ENCODE data around the gene TTYH3. TPM values are rescaled to one million over a fixed set of nuclear protein-coding genes. Genes with fewer than 3 reads are reported as not detected.
"Not testable (repeated sequence)": the region's sequence is repeated elsewhere in the genome, so short reads cannot be mapped to it uniquely, and the experiment has no call there.

The TTYH3 gene
- total RNA-seq, 1 experiment from 2014 or later: 278 TPM

GRCh38 chr7:2675256-2675764 lies 43.5 kb downstream of the TTYH3 start:
- Histone ChIP-seq H3K9me3 (ENCODE audit: control insufficient read depth, insufficient read depth, low read depth, low read length) (no peaks in the 10 kb centered on the region), H3K27ac (ENCODE audit: low read length) (no peak overlapping the region), H3K27me3 (ENCODE audit: control insufficient read depth, insufficient read depth, low read length) (no peaks in the 10 kb centered on the region), H3K4me1 (ENCODE audit: control insufficient read depth, insufficient read depth, low read length) (no peaks in the 10 kb centered on the region), H3K4me3 (ENCODE audit: low read depth in 2 of 2, low read length in 2 of 2) (no peak overlapping the region), H3K36me3 (ENCODE audit: control insufficient read depth, insufficient read depth, low read length) (no peaks in the 10 kb centered on the region)
- ATAC-seq (no peak), DNase-seq (ENCODE audit: low read depth, low spot score) (no peak)
- POLR2A ChIA-PET: interaction anchor here (0.6 to 0.7 kb wide), 3 partner anchors 23 to 180 kb away, joined by 3 to 5 read pairs (median 3); no protein-coding TSS in a partner anchor
- TF ChIP-seq POLR2AphosphoS5 (IDR thresholded peaks at IDR 0.05; ENCODE audit: low read depth, low read length) (no peak), TCF7L2 (IDR thresholded peaks at IDR 0.05; ENCODE audit: low read depth, low read length) (no peak), SIN3A (IDR thresholded peaks at IDR 0.05; ENCODE audit: borderline replicate concordance, insufficient read depth, low read depth, low read length) (no peak), REST (IDR thresholded peaks at IDR 0.05; ENCODE audit: insufficient read depth in 1 of 2, low read depth in 2 of 2, low read length in 1 of 2) (no peak)
- TF ChIP-seq, protein P1, sequence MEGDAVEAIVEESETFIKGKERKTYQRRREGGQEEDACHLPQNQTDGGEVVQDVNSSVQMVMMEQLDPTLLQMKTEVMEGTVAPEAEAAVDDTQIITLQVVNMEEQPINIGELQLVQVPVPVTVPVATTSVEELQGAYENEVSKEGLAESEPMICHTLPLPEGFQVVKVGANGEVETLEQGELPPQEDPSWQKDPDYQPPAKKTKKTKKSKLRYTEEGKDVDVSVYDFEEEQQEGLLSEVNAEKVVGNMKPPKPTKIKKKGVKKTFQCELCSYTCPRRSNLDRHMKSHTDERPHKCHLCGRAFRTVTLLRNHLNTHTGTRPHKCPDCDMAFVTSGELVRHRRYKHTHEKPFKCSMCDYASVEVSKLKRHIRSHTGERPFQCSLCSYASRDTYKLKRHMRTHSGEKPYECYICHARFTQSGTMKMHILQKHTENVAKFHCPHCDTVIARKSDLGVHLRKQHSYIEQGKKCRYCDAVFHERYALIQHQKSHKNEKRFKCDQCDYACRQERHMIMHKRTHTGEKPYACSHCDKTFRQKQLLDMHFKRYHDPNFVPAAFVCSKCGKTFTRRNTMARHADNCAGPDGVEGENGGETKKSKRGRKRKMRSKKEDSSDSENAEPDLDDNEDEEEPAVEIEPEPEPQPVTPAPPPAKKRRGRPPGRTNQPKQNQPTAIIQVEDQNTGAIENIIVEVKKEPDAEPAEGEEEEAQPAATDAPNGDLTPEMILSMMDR (IDR thresholded peaks at IDR 0.05): no peak
- in situ Hi-C loops (cut with HindIII; ENCODE audit: low pct_unique_long_range_greater_than_20kb, low sequenced_read_pairs) (no loop called here), intact Hi-C loops (cut with micrococcal nuclease; ENCODE audit: unreplicated experiment) (no loop called here)
- no TSS peak for BruUV-seq (replicated peaks)
- CTCF ChIA-PET: no interaction called here

DNA sequence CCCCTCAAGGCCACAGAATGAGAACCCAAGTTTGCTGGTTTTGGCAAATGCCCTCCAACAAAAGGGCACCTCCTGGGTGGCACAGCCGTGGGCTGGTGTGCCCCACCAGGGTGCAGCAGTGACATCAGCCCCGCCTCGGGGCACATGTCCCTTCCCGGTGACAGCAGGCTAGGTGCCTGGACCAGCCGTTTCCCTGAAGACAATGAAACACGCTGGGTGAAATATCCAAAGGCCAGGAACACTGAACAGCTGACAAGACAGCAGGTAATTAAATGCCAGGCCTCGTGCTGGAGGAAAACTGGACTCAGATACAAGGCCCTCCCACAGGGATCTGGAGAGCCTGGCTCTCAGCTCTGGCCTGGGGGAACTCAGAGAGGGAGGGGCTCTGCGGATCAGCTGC lies 44.8 kb downstream of the TTYH3 start:
- POLR2A ChIA-PET; CTCF ChIA-PET; H3K36me3 ChIP-seq (ENCODE audit: control insufficient read depth, insufficient read depth, low read length); ATAC-seq; H3K4me1 ChIP-seq (ENCODE audit: control insufficient read depth, insufficient read depth, low read length); BruUV-seq (replicated peaks); H3K27ac ChIP-seq (ENCODE audit: low read length); H3K9me3 ChIP-seq (ENCODE audit: control insufficient read depth, insufficient read depth, low read depth, low read length); H3K4me3 ChIP-seq (ENCODE audit: low read depth in 2 of 2, low read length in 2 of 2); in situ Hi-C loops (cut with HindIII; ENCODE audit: low pct_unique_long_range_greater_than_20kb, low sequenced_read_pairs); intact Hi-C loops (cut with micrococcal nuclease; ENCODE audit: unreplicated experiment); H3K27me3 ChIP-seq (ENCODE audit: control insufficient read depth, insufficient read depth, low read length); DNase-seq (ENCODE audit: low read depth, low spot score): not testable (repeated sequence)

GRCh38 chr7:2678454-2678853 lies 46.7 kb downstream of the TTYH3 start:
- H3K4me3 ChIP-seq (ENCODE audit: low read depth in 2 of 2, low read length in 2 of 2); DNase-seq (ENCODE audit: low read depth, low spot score); ATAC-seq; CTCF ChIA-PET; BruUV-seq (replicated peaks); in situ Hi-C loops (cut with HindIII; ENCODE audit: low pct_unique_long_range_greater_than_20kb, low sequenced_read_pairs); H3K4me1 ChIP-seq (ENCODE audit: control insufficient read depth, insufficient read depth, low read length); H3K27me3 ChIP-seq (ENCODE audit: control insufficient read depth, insufficient read depth, low read length); H3K27ac ChIP-seq (ENCODE audit: low read length); intact Hi-C loops (cut with micrococcal nuclease; ENCODE audit: unreplicated experiment); H3K9me3 ChIP-seq (ENCODE audit: control insufficient read depth, insufficient read depth, low read depth, low read length); H3K36me3 ChIP-seq (ENCODE audit: control insufficient read depth, insufficient read depth, low read length); POLR2A ChIA-PET: not testable (repeated sequence)

DNA sequence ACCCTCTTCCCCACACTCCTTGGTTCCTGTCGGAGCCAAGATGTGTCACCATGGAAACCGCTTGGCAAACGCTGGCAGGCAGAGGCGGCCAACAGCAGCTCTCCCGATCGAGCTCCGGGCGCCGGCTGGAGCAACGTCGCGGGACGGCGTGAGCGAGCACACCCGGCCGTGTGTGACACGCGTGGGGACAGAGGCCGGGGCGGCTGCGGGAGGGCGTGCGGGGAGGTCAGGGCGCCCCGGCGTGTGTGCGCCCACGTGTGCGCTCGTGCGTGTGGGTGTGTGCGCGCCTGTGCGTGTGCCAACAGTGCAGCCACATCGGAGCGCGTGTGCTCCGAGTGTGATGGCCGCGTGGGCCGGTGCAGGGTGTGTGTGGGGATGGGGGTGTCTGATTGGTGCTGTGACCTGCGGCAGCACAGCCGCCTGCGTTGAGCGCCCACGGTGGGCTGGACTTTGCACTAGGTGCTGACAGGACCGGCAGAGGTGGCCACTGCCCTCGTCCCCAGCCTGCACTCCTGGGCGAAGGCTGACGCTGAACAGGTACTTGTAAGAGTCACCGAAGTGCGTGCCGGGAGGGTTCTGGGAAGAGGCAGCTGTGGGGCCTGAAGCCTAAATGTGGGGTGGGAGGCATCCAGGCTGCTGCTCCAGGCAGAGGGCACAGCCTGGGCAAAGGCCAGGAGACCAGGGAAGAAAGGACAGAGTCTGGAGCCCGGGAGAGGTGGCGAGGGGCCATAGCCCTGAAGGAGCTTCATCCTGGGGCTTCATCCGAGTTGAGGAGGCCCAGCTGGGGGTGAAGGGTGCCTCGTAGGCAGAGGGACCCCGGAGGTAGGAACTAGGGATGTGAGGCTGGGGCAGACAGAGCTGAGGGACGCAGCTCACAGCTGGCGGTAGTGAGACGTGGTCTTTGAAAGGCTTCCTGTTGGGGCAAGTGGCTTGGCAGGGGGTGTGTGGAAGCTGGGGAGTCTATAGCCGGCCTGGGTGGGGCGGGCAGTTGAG lies 47.6 kb downstream of the TTYH3 start:
- ATAC-seq: peak; percentile 28
- H3K27ac ChIP-seq (ENCODE audit: low read length); H3K4me1 ChIP-seq (ENCODE audit: control insufficient read depth, insufficient read depth, low read length); DNase-seq (ENCODE audit: low read depth, low spot score); H3K36me3 ChIP-seq (ENCODE audit: control insufficient read depth, insufficient read depth, low read length); POLR2A ChIA-PET; in situ Hi-C loops (cut with HindIII; ENCODE audit: low pct_unique_long_range_greater_than_20kb, low sequenced_read_pairs); H3K27me3 ChIP-seq (ENCODE audit: control insufficient read depth, insufficient read depth, low read length); H3K9me3 ChIP-seq (ENCODE audit: control insufficient read depth, insufficient read depth, low read depth, low read length); BruUV-seq (replicated peaks): not testable (repeated sequence)
- CTCF ChIA-PET: interaction anchor here (1.5 to 2.2 kb wide), 2 partner anchors 23 to 229 kb away, joined by 6 read pairs; no protein-coding TSS in a partner anchor
- peak overlapping the region; percentile 22 to 33 for H3K4me3 ChIP-seq (ENCODE audit: low read depth in 2 of 2, low read length in 2 of 2)
- intact Hi-C loops (cut with micrococcal nuclease; ENCODE audit: unreplicated experiment): loop anchor here (10.0 kb wide), 1 partner anchor 225 kb away; no protein-coding TSS in a partner anchor

Data from Panc1 (cell line).